HG03469 (cell line): Measurements from ENCODE around the gene ERN1.

Source experiments
- ATAC-seq: cut with Tn5 transposase; IDR thresholded peaks from one replicate; pipeline ENCODE4 v1.9.1; 2021; ENCODE audit warnings: mild to moderate bottlenecking, moderate library complexity, moderate number of reproducible peaks; ENCODE audit not compliant: unreplicated experiment

ERN1 gene

GRCh38 chr17:64139542-64139941, 9.6 kb upstream of the ERN1 start:
- no peak for ATAC-seq

- ATAC-seq: no peak
Measured at GRCh38 chr17:64138441-64138840, 8.5 kb upstream of the ERN1 start.

GRCh38 chr17:64135000-64135399, 5.1 kb upstream of the ERN1 start:
- no peak for ATAC-seq

- no peak for ATAC-seq
Measured at GRCh38 chr17:64134216-64134970, 4.4 kb upstream of the ERN1 start.

- ATAC-seq: no peak
Measured at GRCh38 chr17:64133546-64134215, 3.7 kb upstream of the ERN1 start.

- ATAC-seq: no peak
Measured at GRCh38 chr17:64131606-64132270, 1.8 kb upstream of the ERN1 start.

GRCh38 chr17:64130559-64131001, 636 bp upstream of the ERN1 start:
- no peak for ATAC-seq

GRCh38 chr17:64129515-64129764, 504 bp downstream of the ERN1 start:
- no peak for ATAC-seq

- ATAC-seq: no peak
Measured at GRCh38 chr17:64128787-64129514, 993 bp downstream of the ERN1 start.

GRCh38 chr17:64126918-64127317, 3.0 kb downstream of the ERN1 start:
- ATAC-seq: no peak

- no peak for ATAC-seq
Measured at GRCh38 chr17:64125937-64126336, 4.0 kb downstream of the ERN1 start.

GRCh38 chr17:64124609-64125008, 5.3 kb downstream of the ERN1 start:
- no peak for ATAC-seq

GRCh38 chr17:64123114-64123513, 6.8 kb downstream of the ERN1 start:
- ATAC-seq: no peak

- ATAC-seq: peak; percentile 57
Measured at GRCh38 chr17:64120972-64121786, 8.8 kb downstream of the ERN1 start.

- ATAC-seq: no peak
Measured at GRCh38 chr17:64120159-64120810, 9.7 kb downstream of the ERN1 start.

- no peak for ATAC-seq
Measured at GRCh38 chr17:64117981-64118979, 11.7 kb downstream of the ERN1 start.

- no peak for ATAC-seq
Measured at GRCh38 chr17:64115822-64116534, 14.0 kb downstream of the ERN1 start.

GRCh38 chr17:64115043-64115698, 14.8 kb downstream of the ERN1 start:
- ATAC-seq: no peak
